GM12864 (cell line): ENCODE measurements around the gene MFSD12.
"Not testable (repeated sequence)": the region's sequence is repeated elsewhere in the genome, so short reads cannot be mapped to it uniquely, and the experiment has no call there.

ENCODE experiments used
- DNase-seq: peaks from one replicate; pipeline ENCODE4 v3.0.0-alpha.2; 2011; ENCODE audit warnings: low read depth
- H3K4me3 ChIP-seq: 2 replicates; pipeline ENCODE4 v1.5.1; 2011; ENCODE audit warnings: mild to moderate bottlenecking, low read depth, low read length, control low read depth
- CTCF ChIP-seq: IDR thresholded peaks from 2 replicates; pipeline ENCODE4 v1.5.1; 2011; ENCODE audit warnings: low read depth, mild to moderate bottlenecking, moderate library complexity, low read length, control low read depth, inconsistent platforms; ENCODE audit errors: missing control alignments

Gene MFSD12

GRCh38 chr19:3532154-3532786, 25.1 kb downstream of the MFSD12 start:
- TF ChIP-seq CTCF, result no peak
- H3K4me3 ChIP-seq, result no peak overlapping the region
- DNase-seq, result no peak

- H3K4me3 ChIP-seq, result no peak overlapping the region
- no peak for DNase-seq
- TF ChIP-seq CTCF, result no peak
Measured at GRCh38 chr19:3531716-3532115, 25.7 kb downstream of the MFSD12 start.

- no peak overlapping the region for H3K4me3 ChIP-seq
- DNase-seq, result no peak
- TF ChIP-seq CTCF, result no peak
Measured at GRCh38 chr19:3530389-3530788, 27.0 kb downstream of the MFSD12 start.

- not testable (repeated sequence) for H3K4me3 ChIP-seq, DNase-seq
Measured at GRCh38 chr19:3529299-3529698, 28.1 kb downstream of the MFSD12 start.

DNA sequence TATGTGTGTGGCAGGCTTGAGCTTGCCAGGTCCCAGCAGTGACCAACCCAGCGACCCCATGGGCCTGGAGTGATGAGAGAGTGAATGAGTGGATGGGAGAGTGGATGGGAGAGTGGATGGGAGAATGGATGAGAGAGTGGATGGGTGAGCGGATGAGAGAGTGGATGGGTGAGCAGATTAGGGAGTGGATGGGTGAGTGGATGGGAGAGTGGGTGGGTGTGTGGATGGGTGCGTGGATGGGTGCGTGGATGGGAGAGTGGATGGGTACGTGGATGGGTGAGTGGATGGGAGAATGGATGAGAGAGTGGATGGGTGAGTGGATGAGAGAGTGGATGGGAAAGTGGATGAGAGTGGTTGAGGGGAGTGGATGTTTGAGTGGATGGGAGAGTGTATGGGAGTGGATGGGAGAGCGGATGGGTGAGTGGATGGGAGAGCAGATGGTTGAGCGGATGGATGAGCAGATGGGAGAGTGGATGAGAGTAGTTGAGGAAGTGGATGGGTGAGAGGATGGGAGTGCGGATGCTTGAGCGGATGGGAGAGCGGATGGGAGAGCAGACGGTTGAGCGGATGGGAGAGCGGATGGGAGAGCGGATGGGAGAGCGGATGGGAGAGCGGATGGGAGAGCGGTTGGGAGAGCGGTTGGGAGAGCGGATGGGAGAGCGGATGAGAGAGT, 28.7 kb downstream of the MFSD12 start:
- no peak for TF ChIP-seq CTCF
- no peak for DNase-seq
- H3K4me3 ChIP-seq, result no peak overlapping the region

GRCh38 chr19:3528080-3528479, 29.3 kb downstream of the MFSD12 start:
- no peak for DNase-seq
- TF ChIP-seq CTCF, result no peak

DNA sequence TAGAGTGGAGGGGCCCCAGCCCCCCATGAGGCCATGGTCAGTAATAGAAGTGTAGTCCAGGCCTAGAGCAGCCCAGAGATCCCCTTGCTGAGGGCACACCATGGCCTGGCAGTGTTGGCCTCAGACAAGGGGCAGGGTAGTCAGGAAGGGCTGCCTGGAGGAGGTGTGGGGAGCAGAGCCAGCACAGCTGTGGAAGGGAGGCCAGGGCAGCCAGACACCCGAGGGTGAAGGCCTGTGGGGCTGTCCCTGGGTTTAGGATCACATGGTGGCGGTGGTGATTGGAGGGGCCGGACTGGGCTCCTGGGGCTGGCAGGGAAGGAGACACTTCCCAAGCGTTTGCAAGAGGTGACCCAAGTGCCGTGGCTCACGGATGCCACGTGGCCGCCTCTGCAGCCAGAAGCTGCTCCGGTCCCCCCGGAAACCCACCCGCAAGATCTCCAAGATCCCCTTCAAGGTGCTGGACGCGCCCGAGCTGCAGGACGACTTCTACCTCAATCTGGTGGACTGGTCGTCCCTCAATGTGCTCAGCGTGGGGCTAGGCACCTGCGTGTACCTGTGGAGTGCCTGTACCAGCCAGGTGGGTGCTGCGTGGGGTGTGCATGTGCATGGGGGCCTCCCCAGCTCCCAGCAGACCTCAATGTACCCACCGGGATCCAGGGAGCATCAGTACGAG, 30.0 kb downstream of the MFSD12 start:
- H3K4me3 ChIP-seq, result no peak overlapping the region
- DNase-seq, result no peak
- no peak for TF ChIP-seq CTCF

More at GRCh38 chr19:3528080-3528479, 29.3 kb downstream of the MFSD12 start:
- H3K4me3 ChIP-seq, result no peak overlapping the region
